Prostate gland (tissue), 2 donors: Measurements from ENCODE around the gene KRTAP16-1.

Source experiments
- POLR2A ChIP-seq: fragments of 450-650 bp; IDR thresholded peaks from one replicate; pipeline ENCODE4 v1.6.1; 2016; ENCODE audit warnings: antibody characterized with exemption, mild to moderate bottlenecking
- POLR2AphosphoS5 ChIP-seq: sonication (generic); formaldehyde crosslinking; IDR thresholded peaks from one replicate; pipeline ENCODE4 v1.6.1; 2017; ENCODE audit warnings: antibody characterized with exemption
- TF ChIP-seq, protein P1 (sequence below), 4 experiments: fragments of 200-600 bp in 2 of 4; fragments of 450-650 bp in 2 of 4; sonication (generic) in 2 of 4; IDR thresholded peaks; 1 replicate in 3 of 4; 2 replicates in 1 of 4; pipeline ENCODE4 v1.5.1; 2016 to 2019; ENCODE audit warnings: antibody characterized with exemption in 4 of 4, mild to moderate bottlenecking in 2 of 4, moderate library complexity in 2 of 4

DNA sequence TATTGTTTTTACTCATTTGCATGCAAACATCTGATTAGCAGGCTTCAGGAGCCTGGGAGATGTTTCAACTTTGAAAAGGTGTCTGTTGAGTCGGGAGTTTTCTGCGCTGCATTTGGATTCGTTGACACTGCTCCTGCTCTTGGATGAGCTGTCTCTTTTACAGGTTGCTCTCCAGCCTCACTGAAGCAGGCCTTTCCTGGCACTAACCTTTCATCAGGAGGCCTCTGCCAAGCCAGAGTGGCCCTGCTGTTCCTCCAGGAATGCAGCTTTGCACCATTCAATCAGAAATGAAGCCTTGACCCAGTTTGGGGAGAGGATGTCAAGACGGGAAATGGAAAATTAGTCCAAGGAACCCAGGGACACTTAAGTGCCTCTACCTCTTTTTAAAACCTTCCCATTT, 6.1 kb downstream of the KRTAP16-1 start:
- no peak for TF ChIP-seq POLR2A
- TF ChIP-seq, protein P1, sequence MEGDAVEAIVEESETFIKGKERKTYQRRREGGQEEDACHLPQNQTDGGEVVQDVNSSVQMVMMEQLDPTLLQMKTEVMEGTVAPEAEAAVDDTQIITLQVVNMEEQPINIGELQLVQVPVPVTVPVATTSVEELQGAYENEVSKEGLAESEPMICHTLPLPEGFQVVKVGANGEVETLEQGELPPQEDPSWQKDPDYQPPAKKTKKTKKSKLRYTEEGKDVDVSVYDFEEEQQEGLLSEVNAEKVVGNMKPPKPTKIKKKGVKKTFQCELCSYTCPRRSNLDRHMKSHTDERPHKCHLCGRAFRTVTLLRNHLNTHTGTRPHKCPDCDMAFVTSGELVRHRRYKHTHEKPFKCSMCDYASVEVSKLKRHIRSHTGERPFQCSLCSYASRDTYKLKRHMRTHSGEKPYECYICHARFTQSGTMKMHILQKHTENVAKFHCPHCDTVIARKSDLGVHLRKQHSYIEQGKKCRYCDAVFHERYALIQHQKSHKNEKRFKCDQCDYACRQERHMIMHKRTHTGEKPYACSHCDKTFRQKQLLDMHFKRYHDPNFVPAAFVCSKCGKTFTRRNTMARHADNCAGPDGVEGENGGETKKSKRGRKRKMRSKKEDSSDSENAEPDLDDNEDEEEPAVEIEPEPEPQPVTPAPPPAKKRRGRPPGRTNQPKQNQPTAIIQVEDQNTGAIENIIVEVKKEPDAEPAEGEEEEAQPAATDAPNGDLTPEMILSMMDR (IDR thresholded peaks at IDR 0.05) = no peak
- no peak for TF ChIP-seq POLR2AphosphoS5
